Mucosa of descending colon (tissue), 3 donors: ENCODE data around the gene MFAP5. TPM values are rescaled to one million over a fixed set of nuclear protein-coding genes. Genes with fewer than 3 reads are reported as not detected.

Source experiments
- ATAC-seq: fragments of 200-7000 bp; cut with Tn5 transposase; one replicate; pipeline ENCODE4 v1.9.1; 2020; ENCODE audit warnings: mild to moderate bottlenecking, moderate library complexity
- DNase-seq, 3 donors: peaks; one replicate each; pipeline ENCODE4 v3.0.0-alpha.2; 2020
- H3K36me3 ChIP-seq: fragments of 200-600 bp; one replicate; pipeline ENCODE4 v1.8.0; 2021; ENCODE audit warnings: low read depth, mild to moderate bottlenecking
- H3K4me1 ChIP-seq: fragments of 200-600 bp; one replicate; pipeline ENCODE4 v1.8.0; 2021; ENCODE audit warnings: low read depth, mild to moderate bottlenecking
- H3K4me3 ChIP-seq: fragments of 200-600 bp; one replicate; pipeline ENCODE4 v1.8.0; 2021; ENCODE audit warnings: mild to moderate bottlenecking
- H3K9me3 ChIP-seq: fragments of 200-600 bp; one replicate; pipeline ENCODE4 v1.8.0; 2021; ENCODE audit warnings: mild to moderate bottlenecking
- intact Hi-C, 2 donors: fragments of 100-400 bp; cut with DNase I in 1 of 2; cut with micrococcal nuclease in 1 of 2; formaldehyde crosslinking; loops; one replicate each; pipeline versions ENCODE4 v1.11.0 to v1.11.1; 2022; cut with DNase I, micrococcal nuclease
- total RNA-seq, 3 donors: library from RNA; stranded (reverse); fragmentation: NEBNext Ultra II Directional in 2 of 3; extraction: Animal tissue kit (Norgen Biotek cat#: 25700) in 2 of 3; gene quantifications; one replicate each; pipeline versions ENCODE4 v1.2.1 to v1.2.4, GENCODE V29; 2021 to 2023
- TF ChIP-seq, protein P1 (sequence below): fragments of 200-600 bp; IDR thresholded peaks from one replicate; pipeline ENCODE4 v1.8.0; 2022; ENCODE audit warnings: antibody characterized with exemption, mild to moderate bottlenecking
- donor health status: DM: no; HTN: no; CAD: no; lungs with moderate emphysema.
- donor health status: DM: no; HTN: no; CAD: no.
- donor health status: DM: no; HTN: yes; CAD: no.

Gene MFAP5
- total RNA-seq, 3 donors from 2014 or later, result 10.7 to 43.1 (median 25.0) TPM

DNA sequence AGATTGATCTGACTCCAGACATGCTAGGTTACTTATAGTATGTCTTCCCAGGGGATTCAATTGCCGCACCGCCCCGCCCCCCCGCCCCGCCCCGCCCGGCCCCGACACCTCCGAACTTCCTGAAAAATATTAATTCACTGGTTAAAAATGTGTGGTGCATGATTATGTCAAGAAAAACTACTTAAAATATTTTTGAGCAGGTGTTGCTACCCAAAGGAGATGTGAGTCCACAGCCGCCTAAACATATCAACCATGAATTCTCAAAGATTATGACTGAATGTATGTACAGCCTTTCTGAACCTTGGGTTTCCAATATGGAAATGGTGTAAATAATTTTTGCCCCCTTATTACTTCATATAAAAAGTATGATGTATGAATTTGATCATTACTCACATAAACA is 32.5 kb upstream of the MFAP5 start:
- no peak for ATAC-seq
- TF ChIP-seq, protein P1, sequence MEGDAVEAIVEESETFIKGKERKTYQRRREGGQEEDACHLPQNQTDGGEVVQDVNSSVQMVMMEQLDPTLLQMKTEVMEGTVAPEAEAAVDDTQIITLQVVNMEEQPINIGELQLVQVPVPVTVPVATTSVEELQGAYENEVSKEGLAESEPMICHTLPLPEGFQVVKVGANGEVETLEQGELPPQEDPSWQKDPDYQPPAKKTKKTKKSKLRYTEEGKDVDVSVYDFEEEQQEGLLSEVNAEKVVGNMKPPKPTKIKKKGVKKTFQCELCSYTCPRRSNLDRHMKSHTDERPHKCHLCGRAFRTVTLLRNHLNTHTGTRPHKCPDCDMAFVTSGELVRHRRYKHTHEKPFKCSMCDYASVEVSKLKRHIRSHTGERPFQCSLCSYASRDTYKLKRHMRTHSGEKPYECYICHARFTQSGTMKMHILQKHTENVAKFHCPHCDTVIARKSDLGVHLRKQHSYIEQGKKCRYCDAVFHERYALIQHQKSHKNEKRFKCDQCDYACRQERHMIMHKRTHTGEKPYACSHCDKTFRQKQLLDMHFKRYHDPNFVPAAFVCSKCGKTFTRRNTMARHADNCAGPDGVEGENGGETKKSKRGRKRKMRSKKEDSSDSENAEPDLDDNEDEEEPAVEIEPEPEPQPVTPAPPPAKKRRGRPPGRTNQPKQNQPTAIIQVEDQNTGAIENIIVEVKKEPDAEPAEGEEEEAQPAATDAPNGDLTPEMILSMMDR, result no peak

DNA sequence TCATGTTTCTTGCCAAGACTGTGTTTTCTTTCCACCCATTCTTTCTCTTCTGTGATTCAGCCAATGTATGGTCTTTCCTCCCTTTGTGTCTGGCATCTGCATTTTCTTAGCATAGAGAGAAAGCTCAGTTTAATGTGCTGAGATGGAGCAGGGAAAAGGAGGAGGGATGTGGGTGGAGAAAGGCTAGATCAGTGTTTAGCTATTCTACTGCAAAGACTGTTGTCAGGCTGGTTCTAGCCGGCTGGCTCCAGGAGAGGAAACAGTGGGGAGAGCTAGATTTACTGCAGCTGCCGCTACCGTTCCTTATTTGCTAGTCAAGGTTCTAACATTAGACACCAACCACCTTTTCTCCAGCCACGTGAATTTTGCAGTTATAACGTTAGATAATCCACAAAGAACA is 29.9 kb upstream of the MFAP5 start:
- DNase-seq (peak in 2 of 3 donors; percentile 33 to 48), ATAC-seq (peak; percentile 61)
- H3K4me1 ChIP-seq, result peaks cover 4% of the 10 kb centered on the region
- intact Hi-C loops, result no loop called here
- TF ChIP-seq, protein P1, result no peak
- no peaks in the 10 kb centered on the region for H3K36me3 ChIP-seq
- H3K4me3 ChIP-seq, result no peak overlapping the region
- H3K9me3 ChIP-seq, result no peaks in the 10 kb centered on the region

More for the DNA sequence above, 32.5 kb upstream of the MFAP5 start:
- Histone ChIP-seq H3K9me3 (no peaks in the 10 kb centered on the region), H3K36me3 (no peaks in the 10 kb centered on the region), H3K4me1 (peaks cover 5% of the 10 kb centered on the region), H3K4me3 (no peak overlapping the region)
- intact Hi-C loops, result no loop called here
- DNase-seq, result no peak

DNA sequence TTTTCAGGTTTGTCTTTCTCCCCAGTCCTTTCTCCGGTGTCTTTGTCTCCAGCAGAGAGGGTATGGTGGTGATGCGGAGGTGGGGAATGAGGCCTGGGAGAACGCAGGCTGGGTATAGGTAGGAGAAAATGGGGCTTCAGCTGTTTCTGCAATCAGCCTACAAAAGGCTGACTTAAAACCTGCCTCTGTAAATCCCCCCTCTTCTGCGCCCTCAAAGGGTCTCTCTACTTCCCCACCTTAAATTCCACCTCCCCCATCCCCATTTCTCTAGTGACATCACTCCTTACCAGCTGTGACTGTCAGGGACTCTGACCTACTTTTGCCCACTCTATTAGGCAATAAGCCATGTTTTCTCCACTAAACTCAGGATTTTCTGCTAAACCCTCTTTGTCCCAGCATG is 27.1 kb upstream of the MFAP5 start:
- DNase-seq, result no peak
- TF ChIP-seq, protein P1, result no peak
- intact Hi-C loops, result loop anchor here in 1 of 2 donors (10.0 kb wide), 2 partner anchors 135 to 205 kb away; partner anchors contain the start of gene A2ML1
- H3K9me3 ChIP-seq, result no peaks in the 10 kb centered on the region
- peaks cover 4% of the 10 kb centered on the region for H3K4me1 ChIP-seq
- no peak overlapping the region for H3K4me3 ChIP-seq
- H3K36me3 ChIP-seq, result no peaks in the 10 kb centered on the region
- ATAC-seq, result no peak

DNA sequence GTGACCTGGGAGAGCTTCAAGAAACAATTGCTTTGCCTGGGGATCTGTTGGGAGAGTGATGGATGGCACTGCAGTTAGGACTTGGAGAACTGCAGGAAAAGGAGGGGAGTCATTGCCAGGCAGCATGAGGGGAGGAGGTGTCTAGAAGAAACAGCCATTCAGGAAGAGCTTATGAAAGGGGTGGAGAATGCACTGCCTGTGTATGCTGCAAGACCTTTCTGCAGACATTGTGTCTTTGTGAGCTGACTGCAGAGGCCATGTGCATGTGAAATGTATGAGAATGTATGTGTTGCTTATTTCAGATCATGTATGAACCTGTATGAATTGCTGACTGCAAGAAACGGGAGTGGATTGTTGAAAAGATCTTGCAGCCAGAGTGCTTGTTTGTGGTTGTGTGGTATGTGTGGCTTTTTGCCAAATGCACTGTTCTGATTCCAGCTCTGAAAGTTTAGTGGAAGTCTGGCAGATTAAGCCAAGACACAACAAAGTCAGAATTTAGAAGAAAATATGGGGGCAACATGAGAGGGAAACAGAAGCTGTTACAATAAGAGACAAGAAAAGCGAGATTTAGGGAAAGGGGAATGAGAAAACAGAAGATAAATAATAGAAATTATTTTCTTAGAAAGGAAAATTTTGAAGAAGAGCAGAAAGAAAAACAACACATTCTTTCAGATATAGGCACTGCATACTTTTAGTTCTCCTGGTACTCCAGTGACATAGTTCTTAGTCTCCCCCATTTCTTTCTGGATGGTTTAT is 25.4 kb upstream of the MFAP5 start:
- DNase-seq, result peak in 1 of 3 donors; percentile 23
- intact Hi-C loops, result loop anchor here in 1 of 2 donors (10.0 kb wide), 2 partner anchors 137 to 207 kb away; partner anchors contain the start of gene A2ML1
- Histone ChIP-seq H3K9me3 (no peaks in the 10 kb centered on the region), H3K4me1 (peaks cover 4% of the 10 kb centered on the region), H3K36me3 (no peaks in the 10 kb centered on the region), H3K4me3 (no peak overlapping the region)
- TF ChIP-seq, protein P1, result no peak
- peak; percentile 58 for ATAC-seq

DNA sequence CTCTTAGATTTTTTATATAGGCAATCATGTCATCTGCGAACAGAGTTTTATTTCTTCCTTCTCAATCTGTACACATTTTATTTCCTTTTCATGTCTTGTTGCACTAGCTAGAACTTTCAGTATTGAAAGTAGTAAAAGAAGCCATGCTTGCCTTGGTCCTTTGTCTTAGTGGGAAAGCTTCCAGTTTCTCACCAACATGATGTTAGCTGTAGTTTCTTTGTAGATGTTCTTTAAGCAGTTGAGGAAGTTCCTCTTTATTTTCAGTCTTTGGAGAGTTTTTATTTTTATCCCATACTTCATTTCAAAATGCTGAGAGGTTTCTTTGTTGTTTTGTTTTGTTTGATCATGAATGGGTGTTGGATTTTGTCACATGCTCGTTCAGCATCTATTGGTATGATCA is 22.4 kb upstream of the MFAP5 start:
- ATAC-seq, result no peak
- no peak for DNase-seq
- no peaks in the 10 kb centered on the region for H3K9me3 ChIP-seq
- no peak overlapping the region for H3K4me3 ChIP-seq
- intact Hi-C loops, result loop anchor here in 1 of 2 donors (10.0 kb wide), 2 partner anchors 140 to 210 kb away; partner anchors contain the start of gene A2ML1
- TF ChIP-seq, protein P1, result no peak
- no peaks in the 10 kb centered on the region for H3K36me3 ChIP-seq
- H3K4me1 ChIP-seq, result peaks cover 8% of the 10 kb centered on the region
